Keratinocyte (primary cell): ENCODE measurements around the gene CENPO.

ENCODE experiments used
- CTCF ChIP-seq, 3 experiments: IDR thresholded peaks in 1 of 3; conservative IDR thresholded peaks in 1 of 3; optimal IDR thresholded peaks in 1 of 3; 2 replicates in 2 of 3; 3 replicates in 1 of 3; pipeline versions ENCODE3 to v1.5.1; 2011; ENCODE audit warnings: low read length in 3 of 3, mild to moderate bottlenecking in 3 of 3, moderate library complexity in 2 of 3, control low read depth in 1 of 3, inconsistent platforms in 1 of 3; ENCODE audit not compliant: insufficient read depth in 2 of 3; ENCODE audit errors: extremely low read depth in 1 of 3
- EZH2 ChIP-seq: IDR thresholded peaks from one replicate; pipeline ENCODE4 v1.6.1; 2012; ENCODE audit warnings: inconsistent platforms, mild to moderate bottlenecking, low read length, moderate library complexity

- TF ChIP-seq CTCF (optimal IDR thresholded peaks at IDR 0.05 in 1 of 3, IDR thresholded peaks at IDR 0.05 in 1 of 3, conservative IDR thresholded peaks at IDR 0.05 in 1 of 3; ENCODE audit: extremely low read depth in 1 of 3, insufficient read depth in 2 of 3, low read length in 3 of 3) (no peak), EZH2 (no peak)
These were observed 16.2 kb downstream of the CENPO start for GRCh38 chr2:24809316-24810007.
